Pons (tissue), 1 donor: ENCODE data around the gene SLC34A3.
A peak's percentile ranks its signal among the peaks of the same experiment; 100 is the strongest.

Experiments used
- DNase-seq: peaks from one replicate; pipeline ENCODE4 v3.0.0-alpha.2; 2016; ENCODE audit warnings: low spot score

Gene SLC34A3

DNA sequence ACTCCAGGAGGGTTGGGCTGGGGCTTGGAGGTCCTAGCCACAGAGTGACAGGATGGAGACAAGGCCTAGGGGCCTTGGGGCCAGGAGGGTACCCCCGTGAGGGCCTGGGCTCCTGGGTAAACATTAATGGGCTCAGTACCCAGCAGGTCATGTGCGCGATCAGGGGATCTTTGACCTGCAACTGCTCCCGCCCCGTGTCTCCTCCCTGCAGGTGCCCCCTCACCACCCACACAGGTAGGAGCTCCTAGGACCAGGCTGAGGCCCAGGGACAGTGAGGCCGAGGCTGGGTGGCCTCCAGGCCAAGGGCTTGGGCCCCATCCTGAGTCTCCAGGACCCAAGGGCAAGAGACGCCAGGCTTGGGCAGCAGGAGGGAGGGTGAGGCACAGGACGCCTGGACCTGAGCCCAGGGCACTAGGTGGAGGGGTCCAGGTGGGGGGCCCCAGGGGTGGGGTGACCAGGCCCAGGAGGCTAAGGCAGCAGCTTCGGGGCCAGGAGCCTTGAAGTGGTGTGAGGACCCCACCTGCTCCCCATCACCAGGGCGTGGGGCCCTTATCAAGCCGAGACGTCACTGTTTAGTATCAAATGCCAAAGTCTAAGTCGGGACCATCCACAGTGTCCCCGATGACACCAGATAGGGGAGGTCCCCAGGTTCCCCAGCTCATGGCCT is at the start of gene SLC34A3:
Gene SLC34A3 (plus strand): TSS at position 197 of the 667 bp plus-strand sequence. CDS start 802 bp downstream, outside the sequence.
- DNase-seq, result no peak

DNA sequence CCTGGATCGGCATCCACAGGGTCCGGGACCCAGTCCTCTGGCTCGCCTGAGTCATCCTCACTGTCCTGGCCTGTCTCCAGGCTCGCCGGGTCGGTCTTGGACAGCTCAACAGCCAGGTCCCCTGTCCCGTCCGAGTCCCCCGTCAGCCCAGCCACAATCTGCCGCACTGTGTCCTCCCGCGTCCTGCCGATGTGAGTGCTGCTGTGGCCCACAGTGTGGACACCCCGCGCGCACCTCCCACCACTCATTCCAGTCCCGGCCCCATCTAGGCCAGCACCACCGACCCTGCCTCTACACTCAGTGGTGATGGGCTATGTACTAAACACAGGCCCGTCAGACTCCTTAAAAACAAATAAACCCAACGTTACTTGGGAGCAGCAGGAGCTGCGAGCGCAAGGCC is 49.0 kb upstream of the SLC34A3 start:
- no peak for DNase-seq

DNA sequence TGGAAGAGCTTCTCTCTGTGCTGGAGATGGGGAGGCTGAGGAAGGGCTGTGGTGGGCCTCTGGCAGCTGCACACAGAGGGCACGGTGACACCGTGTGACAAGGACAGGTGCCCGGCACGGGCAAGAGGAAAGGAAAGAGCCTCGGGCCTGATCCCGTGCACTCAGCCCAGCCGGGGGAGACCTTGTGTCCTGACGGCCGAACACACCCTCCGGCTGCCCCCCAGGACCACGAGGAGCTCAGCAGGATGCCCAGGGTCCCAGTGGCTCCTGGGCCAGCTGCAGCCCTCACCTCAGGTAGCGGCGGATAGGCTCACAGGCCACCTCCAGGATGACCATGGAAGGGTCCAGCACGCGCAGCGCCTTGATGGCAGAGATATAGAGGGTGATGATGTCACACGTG is 47.9 kb upstream of the SLC34A3 start:
- DNase-seq, result no peak

DNA sequence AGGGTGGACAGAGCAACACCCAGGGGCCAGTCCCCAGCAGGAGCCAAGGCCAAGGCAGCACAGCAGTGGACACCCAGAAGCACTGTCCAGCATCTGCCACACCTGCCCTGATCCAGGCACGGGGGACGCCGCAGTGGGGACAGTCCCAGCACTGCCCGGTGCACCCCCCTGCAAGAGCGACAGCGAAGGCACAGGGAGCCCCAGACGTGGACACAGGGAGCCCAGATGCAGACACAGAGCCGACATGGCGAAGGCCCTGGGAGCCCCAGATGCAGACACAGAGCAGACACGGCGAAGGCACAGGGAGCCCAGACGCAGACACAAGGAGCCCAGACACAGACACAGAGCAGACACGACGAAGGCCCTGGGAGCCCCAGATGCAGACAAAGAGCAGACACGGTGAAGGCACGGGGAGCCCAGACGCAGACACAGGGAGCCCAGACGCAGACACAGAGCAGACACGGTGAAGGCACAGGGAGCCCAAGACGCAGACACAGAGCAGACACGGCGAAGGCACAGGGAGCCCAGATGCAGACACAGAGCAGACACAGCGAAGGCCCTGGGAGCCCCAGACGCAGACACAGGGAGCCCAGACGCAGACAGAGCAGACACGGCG is 46.6 kb upstream of the SLC34A3 start:
- no peak for DNase-seq

- DNase-seq, result no peak
These were observed 45.6 kb upstream of the SLC34A3 start for GRCh38 chr9:137184881-137185660.

GRCh38 chr9:137185921-137186320 is 44.8 kb upstream of the SLC34A3 start:
- DNase-seq, result no peak

DNA sequence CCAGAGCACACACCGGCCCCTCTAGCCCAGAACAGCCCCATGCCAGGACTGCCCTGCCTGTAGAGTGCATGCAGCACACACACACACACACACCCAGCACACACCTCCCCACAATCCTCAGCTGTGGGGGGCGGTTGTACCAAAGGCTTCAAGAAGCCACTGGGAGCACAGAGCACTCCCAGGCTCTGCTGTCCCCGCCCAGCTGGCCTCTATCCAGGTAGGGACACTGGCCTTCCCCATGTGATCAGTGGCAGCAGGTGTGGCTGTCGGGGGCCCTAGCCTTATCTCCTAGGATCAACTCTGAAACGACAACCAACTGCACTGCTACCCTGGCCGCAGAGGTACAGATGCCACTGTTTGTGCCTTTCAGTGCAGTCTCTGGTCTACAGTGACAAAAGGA is 44.3 kb upstream of the SLC34A3 start:
- no peak for DNase-seq

DNA sequence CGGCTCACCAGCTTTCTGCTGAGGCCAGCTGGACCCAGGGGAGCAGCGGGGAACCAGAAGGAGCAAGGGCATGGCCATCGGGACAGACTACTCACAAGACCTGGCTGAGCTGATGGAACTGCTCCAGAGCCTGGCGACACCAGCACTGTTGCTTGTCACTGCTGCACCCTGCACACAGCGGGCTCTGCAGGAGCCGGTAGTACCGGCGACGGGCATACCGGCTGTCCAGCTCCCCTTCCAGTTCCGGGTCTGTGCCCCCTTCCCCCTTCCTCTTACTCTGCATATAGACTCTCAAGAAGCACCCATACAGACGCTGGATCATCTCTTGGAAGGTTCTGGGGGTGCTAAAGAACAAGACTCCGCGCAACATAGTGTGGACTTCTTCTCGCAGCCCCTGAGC is 43.3 kb upstream of the SLC34A3 start:
- DNase-seq, result no peak

DNA sequence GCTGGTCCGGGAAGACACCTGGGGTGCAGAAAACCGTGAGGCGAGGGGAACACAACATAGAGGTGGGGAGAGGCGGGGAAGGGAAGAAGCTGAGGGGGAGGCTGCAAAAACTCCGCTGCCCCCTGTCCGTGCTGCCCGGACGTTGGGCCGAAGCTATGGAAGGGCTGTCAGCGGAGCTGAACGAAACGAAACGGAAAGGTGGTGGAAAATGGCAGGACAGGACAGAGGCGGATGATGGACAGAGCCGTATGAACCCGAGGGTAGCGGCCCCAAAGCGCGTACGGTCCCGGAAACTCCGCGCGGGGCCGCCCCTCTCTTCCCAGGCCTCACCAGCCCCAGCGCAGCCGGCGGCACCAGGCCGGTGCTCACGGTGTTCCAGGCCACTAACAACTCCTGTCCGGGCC is 42.6 kb upstream of the SLC34A3 start:
- DNase-seq, result no peak

DNA sequence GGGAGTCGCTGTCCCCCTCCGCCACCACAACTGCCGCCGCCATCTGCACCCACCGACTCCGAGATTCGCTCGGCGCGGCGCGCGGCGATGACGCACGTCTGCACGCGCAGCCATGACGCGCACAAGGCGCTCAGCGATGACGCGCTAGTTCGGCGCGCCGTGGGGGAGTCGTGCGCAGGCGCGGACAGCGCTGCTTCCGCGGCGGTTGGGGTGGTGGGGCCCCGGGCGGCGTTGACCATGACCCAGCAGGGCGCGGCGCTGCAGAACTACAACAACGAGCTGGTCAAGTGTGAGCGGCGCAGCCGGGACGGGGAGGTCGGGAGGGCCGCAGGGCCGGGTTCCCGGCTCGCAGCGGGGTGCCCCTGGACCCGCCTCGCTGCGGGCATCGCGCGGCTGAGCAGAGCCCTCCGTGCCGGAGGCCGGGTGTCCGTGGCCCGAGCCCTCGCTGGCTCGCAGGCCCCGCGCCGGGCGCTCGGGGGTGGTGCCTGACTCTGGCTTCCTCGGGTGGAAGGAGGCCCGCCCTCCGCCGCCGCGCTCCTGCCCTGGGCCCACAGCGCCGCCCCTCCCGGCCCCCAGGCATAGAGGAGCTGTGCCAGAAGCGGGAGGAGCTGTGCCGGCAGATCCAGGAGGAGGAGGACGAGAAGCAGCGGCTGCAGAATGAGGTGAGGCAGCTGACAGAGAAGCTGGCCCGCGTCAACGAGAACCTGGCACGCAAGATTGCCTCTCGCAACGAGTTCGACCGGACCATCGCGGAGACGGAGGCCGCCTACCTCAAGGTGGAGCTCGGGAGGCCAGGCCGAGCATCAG is 42.0 kb upstream of the SLC34A3 start, which contains the start of the genes ANAPC2 and SSNA1:
Gene ANAPC2 (minus strand): TSS at position 71 of the 807 bp plus-strand sequence. CDS start 28 bp downstream, at position 43.
Gene SSNA1 (plus strand): TSS at position 187 of the 807 bp plus-strand sequence. CDS start 51 bp downstream, at position 238.
- DNase-seq, result peak; percentile 92

DNA sequence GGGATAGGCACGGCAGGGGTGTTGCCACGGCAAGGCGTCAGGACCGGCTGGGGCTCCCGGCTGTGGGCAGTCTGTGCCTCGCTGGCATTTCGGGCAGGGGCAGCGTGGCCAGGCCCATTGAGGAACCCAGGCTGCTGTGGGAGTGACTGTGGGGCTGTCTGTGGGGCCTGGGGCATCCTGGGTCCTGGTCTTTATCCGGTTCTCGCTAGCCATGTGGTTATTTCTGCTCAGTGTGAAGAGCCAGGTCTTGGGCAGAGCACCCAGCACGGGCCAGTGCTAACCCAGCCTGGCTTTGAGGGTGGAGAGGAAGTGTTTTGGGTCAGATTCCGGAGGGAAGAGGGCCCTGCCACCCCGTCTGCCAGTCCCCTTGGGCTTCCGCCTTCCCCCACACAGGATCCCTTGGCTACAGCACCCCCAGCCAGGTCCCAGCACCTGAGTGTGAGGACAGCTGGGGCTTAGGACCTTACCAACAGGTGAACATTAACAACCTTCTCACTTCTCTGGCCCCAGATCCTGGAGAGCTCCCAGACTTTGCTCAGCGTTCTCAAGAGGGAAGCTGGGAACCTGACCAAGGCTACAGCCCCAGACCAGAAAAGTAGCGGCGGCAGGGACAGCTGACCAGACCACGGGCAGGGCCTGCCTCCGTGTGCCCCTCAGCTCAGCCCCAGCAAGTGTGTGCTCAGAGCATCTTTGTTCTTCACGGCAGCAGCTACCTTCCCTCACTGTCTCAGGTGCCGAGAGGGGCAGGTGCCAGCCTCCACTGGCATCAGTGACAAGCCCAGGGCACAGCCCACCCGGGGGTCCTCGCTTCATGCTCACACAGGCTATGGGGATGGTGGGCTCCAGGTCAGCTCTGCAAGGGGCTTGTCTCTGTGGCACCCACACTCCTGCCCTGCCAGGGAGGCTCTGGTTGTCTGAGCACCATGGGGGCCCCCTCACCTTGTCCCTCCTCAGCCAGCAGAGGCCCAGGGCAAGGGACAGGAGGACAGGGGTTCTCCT is 41.1 kb upstream of the SLC34A3 start:
- no peak for DNase-seq

- DNase-seq, result no peak
These were observed 40.3 kb upstream of the SLC34A3 start for GRCh38 chr9:137190315-137190856.

DNA sequence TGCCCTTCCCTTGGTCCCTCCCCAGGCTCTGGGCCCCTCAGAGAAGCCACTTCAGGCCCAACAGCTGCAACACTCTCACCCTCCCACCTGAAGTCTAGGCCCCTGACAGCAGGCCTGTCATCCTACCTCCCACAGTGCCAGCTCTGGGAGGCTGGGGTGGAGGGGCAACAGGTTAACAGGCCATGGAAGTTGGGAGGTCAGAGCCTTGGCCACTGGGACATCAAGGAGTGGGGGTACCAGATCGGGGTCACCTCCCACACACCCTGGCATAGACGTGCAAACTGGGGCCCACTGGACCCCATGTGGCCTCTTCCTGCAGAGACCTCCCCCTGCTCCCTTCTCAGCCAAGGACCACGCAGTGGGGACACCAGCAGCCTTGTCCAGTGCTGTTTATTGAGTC is 39.5 kb upstream of the SLC34A3 start:
- DNase-seq, result no peak

DNA sequence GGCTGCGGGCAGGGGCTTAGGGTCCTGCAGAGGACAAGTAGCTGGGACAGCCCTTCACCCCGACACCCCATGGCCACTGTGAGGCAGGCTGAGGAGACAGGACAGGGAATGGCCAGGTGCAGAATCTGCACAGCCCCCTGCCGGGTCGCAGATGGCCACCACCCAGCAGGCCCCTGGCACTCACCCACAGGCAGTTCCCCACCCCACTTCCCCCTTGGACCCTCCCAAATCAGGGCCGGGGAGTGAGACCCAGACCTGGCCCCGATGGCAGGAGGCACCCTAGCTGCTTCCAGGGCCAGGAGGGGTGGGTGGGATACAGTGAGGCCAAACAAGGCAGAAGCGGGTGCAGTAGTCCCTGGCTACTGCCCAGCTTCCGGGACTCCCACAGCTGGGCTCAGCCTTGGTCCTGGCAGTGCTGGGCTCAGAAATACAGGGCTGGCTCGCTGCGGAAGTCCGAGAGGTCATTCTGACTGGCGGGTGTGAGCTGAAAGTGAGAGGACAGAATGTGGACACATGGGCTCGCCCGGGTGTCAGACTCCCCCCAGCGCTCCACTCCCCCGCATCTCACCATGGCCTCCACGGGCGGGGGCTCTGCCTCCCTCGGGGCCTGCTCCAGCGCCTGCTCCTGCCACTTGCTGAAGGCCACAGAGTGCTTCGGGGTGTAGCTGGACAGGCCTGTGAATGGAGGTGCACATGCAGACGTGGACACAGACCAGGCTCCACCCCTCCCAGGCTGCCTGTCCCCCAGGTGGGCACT is 38.8 kb upstream of the SLC34A3 start:
- DNase-seq, result peak; percentile 81

GRCh38 chr9:137192448-137192780 is 38.3 kb upstream of the SLC34A3 start:
- no peak for DNase-seq

GRCh38 chr9:137192859-137193258 is 37.8 kb upstream of the SLC34A3 start:
- no peak for DNase-seq

DNA sequence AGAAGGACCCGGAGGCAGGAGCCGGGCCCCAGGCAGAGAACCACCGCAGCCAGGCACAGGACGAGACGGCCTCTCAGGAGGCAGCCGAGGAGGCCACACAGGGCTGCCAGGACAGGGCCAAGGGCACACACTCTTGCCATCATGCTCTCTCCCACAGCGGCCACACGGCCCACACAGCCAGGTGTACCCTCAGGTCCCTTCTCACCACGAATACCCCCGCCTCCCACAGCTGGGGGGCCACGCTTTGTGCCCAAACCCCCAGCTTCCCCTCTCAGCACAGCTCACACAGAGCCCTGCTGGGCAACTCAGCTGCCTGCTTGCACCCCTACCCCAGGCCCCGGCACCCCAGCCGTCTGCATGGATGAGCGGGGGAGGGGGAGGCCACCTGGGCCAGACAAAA is 36.9 kb upstream of the SLC34A3 start:
- DNase-seq, result no peak

- DNase-seq, result peak; percentile 83
These were observed 36.3 kb upstream of the SLC34A3 start for GRCh38 chr9:137194388-137194787.

DNA sequence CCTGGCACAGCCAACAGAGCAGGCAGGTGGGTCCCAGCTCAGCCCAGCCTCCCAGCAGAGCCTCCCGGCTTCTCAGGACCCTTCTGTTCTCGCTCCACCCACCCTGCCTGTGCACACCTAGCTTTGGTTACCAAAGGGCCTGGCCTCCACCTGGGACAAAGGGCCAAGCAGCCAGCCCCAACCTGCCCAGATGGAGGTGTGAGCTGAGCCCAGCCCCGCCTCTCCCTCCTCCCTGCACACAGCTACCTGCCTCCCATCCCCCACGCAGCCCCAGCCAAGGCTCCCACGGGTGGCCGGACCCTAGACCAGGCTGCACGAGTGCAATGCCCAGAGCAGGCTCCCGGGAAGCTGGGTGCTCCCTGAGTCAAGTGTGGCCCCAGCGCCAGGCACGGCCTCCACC is 35.8 kb upstream of the SLC34A3 start:
- no peak for DNase-seq
